Measurements from ENCODE around the gene MAP3K7. TPM values are rescaled to one million over a fixed set of nuclear protein-coding genes. Genes with fewer than 3 reads are reported as not detected.
A peak's percentile ranks its signal among the peaks of the same experiment; 100 is the strongest.

Gene MAP3K7
- total and polyA plus RNA-seq, 2 experiments from 2014 or later, result 21.5 to 40.3 TPM

DNA sequence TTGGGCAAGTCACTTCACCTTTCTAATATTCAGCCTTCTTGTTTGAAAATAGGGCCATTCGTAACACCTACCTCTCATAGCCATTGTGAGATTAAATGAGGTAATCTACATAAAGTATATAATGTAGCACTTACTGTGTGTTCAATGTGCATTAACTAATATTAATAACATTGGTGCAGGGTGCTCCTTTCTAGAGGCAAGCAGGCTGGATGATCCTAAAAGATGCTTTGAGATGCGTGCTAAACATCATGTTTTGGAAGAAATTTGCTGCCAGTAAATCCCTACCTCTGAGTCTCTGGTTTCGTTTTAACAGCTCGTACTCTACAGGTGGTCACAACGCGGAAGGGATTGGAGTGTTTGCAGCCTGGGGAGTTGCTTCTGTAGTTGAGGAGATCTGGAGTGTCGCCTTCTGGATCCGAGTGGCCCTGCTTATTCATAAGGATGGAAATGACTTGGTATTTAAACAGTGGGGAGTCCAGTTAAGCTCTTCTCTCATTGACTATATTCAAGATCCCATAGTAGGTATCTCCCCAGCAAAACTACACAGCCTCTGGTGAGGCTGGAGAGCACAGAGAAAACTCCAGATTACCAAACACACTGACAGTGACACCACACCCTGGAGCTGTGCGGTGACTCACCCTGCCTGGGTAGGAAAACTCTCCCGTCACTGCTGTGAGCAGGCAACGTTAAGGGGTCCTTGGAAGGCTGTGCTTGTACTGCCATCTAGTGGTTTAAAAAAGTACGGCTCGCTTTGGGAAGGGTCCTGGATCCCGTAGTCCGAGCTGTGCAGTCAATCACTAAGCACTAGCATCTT is 107.9 kb downstream of the MAP3K7 start:
- Histone ChIP-seq H3K79me2 (no peaks in the 10 kb centered on the region), H4K20me1 (ENCODE audit: insufficient read depth, poor library complexity, severe bottlenecking) (no peaks in the 10 kb centered on the region), H3K9me2 (replicated peaks; ENCODE audit: insufficient read depth) (no peaks in the 10 kb centered on the region), H3K9me3 (ENCODE audit: low read depth) (no peaks in the 10 kb centered on the region), H3K4me2 (peak overlapping the region; percentile 35), H3K36me3 (replicated peaks; ENCODE audit: insufficient read depth, low read depth) (no peaks in the 10 kb centered on the region), H3K4me3 (no peak overlapping the region), H3K4me1 (ENCODE audit: insufficient read depth) (peaks cover 3% of the 10 kb centered on the region), H3K27me3 (no peaks in the 10 kb centered on the region), H2AFZ (no peak overlapping the region), H3K27ac (no peak overlapping the region)
- peak; percentile 95 for DNase-seq (ENCODE audit: low spot score)
- 35% methylated on average over 15 of the region's 15 CpGs for WGBS (ENCODE audit: low lambda C conversion rate, missing lambda C conversion rate)
- TF ChIP-seq, protein P1, sequence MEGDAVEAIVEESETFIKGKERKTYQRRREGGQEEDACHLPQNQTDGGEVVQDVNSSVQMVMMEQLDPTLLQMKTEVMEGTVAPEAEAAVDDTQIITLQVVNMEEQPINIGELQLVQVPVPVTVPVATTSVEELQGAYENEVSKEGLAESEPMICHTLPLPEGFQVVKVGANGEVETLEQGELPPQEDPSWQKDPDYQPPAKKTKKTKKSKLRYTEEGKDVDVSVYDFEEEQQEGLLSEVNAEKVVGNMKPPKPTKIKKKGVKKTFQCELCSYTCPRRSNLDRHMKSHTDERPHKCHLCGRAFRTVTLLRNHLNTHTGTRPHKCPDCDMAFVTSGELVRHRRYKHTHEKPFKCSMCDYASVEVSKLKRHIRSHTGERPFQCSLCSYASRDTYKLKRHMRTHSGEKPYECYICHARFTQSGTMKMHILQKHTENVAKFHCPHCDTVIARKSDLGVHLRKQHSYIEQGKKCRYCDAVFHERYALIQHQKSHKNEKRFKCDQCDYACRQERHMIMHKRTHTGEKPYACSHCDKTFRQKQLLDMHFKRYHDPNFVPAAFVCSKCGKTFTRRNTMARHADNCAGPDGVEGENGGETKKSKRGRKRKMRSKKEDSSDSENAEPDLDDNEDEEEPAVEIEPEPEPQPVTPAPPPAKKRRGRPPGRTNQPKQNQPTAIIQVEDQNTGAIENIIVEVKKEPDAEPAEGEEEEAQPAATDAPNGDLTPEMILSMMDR (IDR thresholded peaks at IDR 0.05; ENCODE audit: poor library complexity), result peak; percentile 83
- no peak for TF ChIP-seq EZH2phosphoT487 (IDR thresholded peaks at IDR 0.05; ENCODE audit: low read depth, severe bottlenecking, unreplicated experiment)

- Histone ChIP-seq H3K4me1 (ENCODE audit: insufficient read depth) (peaks cover 3% of the 10 kb centered on the region), H3K27me3 (no peaks in the 10 kb centered on the region), H3K27ac (no peak overlapping the region), H3K9me3 (ENCODE audit: low read depth) (no peaks in the 10 kb centered on the region), H2AFZ (no peak overlapping the region), H4K20me1 (ENCODE audit: insufficient read depth, poor library complexity, severe bottlenecking) (no peaks in the 10 kb centered on the region), H3K9me2 (replicated peaks; ENCODE audit: insufficient read depth) (no peaks in the 10 kb centered on the region), H3K79me2 (no peaks in the 10 kb centered on the region), H3K36me3 (replicated peaks; ENCODE audit: insufficient read depth, low read depth) (no peaks in the 10 kb centered on the region), H3K4me3 (no peak overlapping the region), H3K4me2 (no peak overlapping the region)
- peak; percentile 17 for DNase-seq (ENCODE audit: low spot score)
- TF ChIP-seq, protein P1 (IDR thresholded peaks at IDR 0.05; ENCODE audit: poor library complexity), result no peak
- TF ChIP-seq EZH2phosphoT487 (IDR thresholded peaks at IDR 0.05; ENCODE audit: low read depth, severe bottlenecking, unreplicated experiment), result no peak
- no peak for TF ChIP-seq EZH2 (IDR thresholded peaks at IDR 0.05; ENCODE audit: borderline replicate concordance)
- 79% methylated on average over 4 of the region's 4 CpGs for WGBS (ENCODE audit: low lambda C conversion rate, missing lambda C conversion rate)
These were observed 108.6 kb downstream of the MAP3K7 start for GRCh38 chr6:90478278-90478677.

GRCh38 chr6:90477366-90477765 is 109.5 kb downstream of the MAP3K7 start:
- Histone ChIP-seq H3K4me1 (ENCODE audit: insufficient read depth) (peaks cover 3% of the 10 kb centered on the region), H3K4me3 (no peak overlapping the region), H2AFZ (no peak overlapping the region), H3K9me2 (replicated peaks; ENCODE audit: insufficient read depth) (no peaks in the 10 kb centered on the region), H3K9me3 (ENCODE audit: low read depth) (no peaks in the 10 kb centered on the region), H3K27me3 (no peaks in the 10 kb centered on the region), H3K4me2 (no peak overlapping the region), H3K36me3 (replicated peaks; ENCODE audit: insufficient read depth, low read depth) (no peaks in the 10 kb centered on the region), H4K20me1 (ENCODE audit: insufficient read depth, poor library complexity, severe bottlenecking) (no peaks in the 10 kb centered on the region), H3K27ac (no peak overlapping the region), H3K79me2 (no peaks in the 10 kb centered on the region)
- 95% methylated on average over 4 of the region's 4 CpGs for WGBS (ENCODE audit: low lambda C conversion rate, missing lambda C conversion rate)
- no peak for DNase-seq (ENCODE audit: low spot score)
- no peak for TF ChIP-seq EZH2 (IDR thresholded peaks at IDR 0.05; ENCODE audit: borderline replicate concordance)
- TF ChIP-seq, protein P1 (IDR thresholded peaks at IDR 0.05; ENCODE audit: poor library complexity), result no peak

Data from hepatocyte (in vitro differentiated cells).